GM19240 (cell line): Measurements from ENCODE around the gene CELSR1.

Experiments used
- DNase-seq: peaks from one replicate; pipeline ENCODE4 v3.0.0; 2011; ENCODE audit warnings: low spot score; ENCODE audit not compliant: insufficient read length

Gene CELSR1

GRCh38 chr22:46537225-46537945 lies at the start of gene CELSR1:
Gene CELSR1, minus strand, starts transcription at chr22:46537620. Its CDS starts 450 bp downstream, at chr22:46537170.
- DNase-seq, result no peak

- DNase-seq, result peak; percentile 64
Measured at GRCh38 chr22:46587061-46587460, 49.6 kb upstream of the CELSR1 start.

GRCh38 chr22:46586531-46587011 lies 49.2 kb upstream of the CELSR1 start:
- no peak for DNase-seq

GRCh38 chr22:46586123-46586519 lies 48.7 kb upstream of the CELSR1 start:
- no peak for DNase-seq

- no peak for DNase-seq
Measured at GRCh38 chr22:46585340-46586122, 48.1 kb upstream of the CELSR1 start.

GRCh38 chr22:46584081-46584921 lies 46.9 kb upstream of the CELSR1 start:
- no peak for DNase-seq

- DNase-seq, result no peak
Measured at GRCh38 chr22:46583571-46583970, 46.2 kb upstream of the CELSR1 start.

GRCh38 chr22:46582281-46582933 lies 45.0 kb upstream of the CELSR1 start:
- DNase-seq, result no peak

GRCh38 chr22:46581538-46582244 lies 44.3 kb upstream of the CELSR1 start:
- DNase-seq, result no peak

GRCh38 chr22:46580940-46581537 lies 43.6 kb upstream of the CELSR1 start:
- DNase-seq, result no peak

- no peak for DNase-seq
Measured at GRCh38 chr22:46579751-46580449, 42.5 kb upstream of the CELSR1 start.

GRCh38 chr22:46578824-46579561 lies 41.6 kb upstream of the CELSR1 start:
- no peak for DNase-seq

GRCh38 chr22:46578251-46578823 lies 40.9 kb upstream of the CELSR1 start:
- DNase-seq, result no peak

GRCh38 chr22:46577368-46578249 lies 40.2 kb upstream of the CELSR1 start:
- no peak for DNase-seq

GRCh38 chr22:46576556-46577367 lies 39.3 kb upstream of the CELSR1 start:
- peak; percentile 69 for DNase-seq

- DNase-seq, result no peak
Measured at GRCh38 chr22:46575911-46576555, 38.6 kb upstream of the CELSR1 start.
